K562 (cell line): ENCODE results near the gene CHI3L1. TPM values are rescaled to one million over a fixed set of nuclear protein-coding genes. Genes with fewer than 3 reads are reported as not detected.

ENCODE experiments used
- ZNF318 ChIP-seq, 2 experiments: fragments of 450-650 bp; IDR thresholded peaks; 2 replicates each; pipeline ENCODE4 v1.6.1; 2016; ENCODE audit warnings: mild to moderate bottlenecking in 2 of 2, borderline replicate concordance in 1 of 2, low read depth in 1 of 2, moderate library complexity in 1 of 2
- ZNF766 ChIP-seq: fragments of 200-800 bp; sonication (Bioruptor generic); conservative IDR thresholded peaks from 2 replicates; pipeline ENCODE4 v1.6.1; 2016; ENCODE audit warnings: missing genetic modification characterization, missing compliant biosample characterization
- polyA plus RNA-seq, 8 experiments: library from polyadenylated mRNA; depleted of rRNA in 4 of 8; stranded (reverse) in 5 of 8; unstranded in 3 of 8; fragments of >200 nt; fragmentation: Nextera tagmentation in 2 of 8; fragmentation: Illumina TruSeq in 1 of 8; extraction: Ambion mirVana in 2 of 8; extraction: Trizol in 1 of 8; gene quantifications; 2 replicates each; pipeline versions ENCODE4 v1.2.1 to v1.2.3, GENCODE V29; 2011 to 2014; ENCODE audit warnings: inconsistent platforms in 1 of 8, missing spikeins in 1 of 8
- total RNA-seq, 7 experiments: library from RNA; depleted of rRNA in 6 of 7; stranded (reverse); fragments of >200 nt in 6 of 7; fragmentation: Illumina TruSeq in 2 of 7; extraction: Trizol in 2 of 7; gene quantifications; 2 replicates each; pipeline versions ENCODE4 v1.2.1 to v1.2.3, GENCODE V29; 2011 to 2021; ENCODE audit warnings: low replicate concordance in 1 of 7
- TF ChIP-seq, protein P1 (sequence below), 2 experiments: IDR thresholded peaks; 2 replicates each; pipeline ENCODE4 v1.6.1; 2012; ENCODE audit warnings: improper control_type of control experiment in 2 of 2, low read depth in 2 of 2, low read length in 2 of 2, borderline replicate concordance in 1 of 2

CHI3L1 gene
- total and polyA plus RNA-seq, 9 of the 15 experiments (the other 6 are each of a cell fraction or from before 2014, with no cell fraction given): not detected

GRCh38 chr1:203213126-203213525 is 26.6 kb upstream of the CHI3L1 start (continued):
- TF ChIP-seq, protein P1, sequence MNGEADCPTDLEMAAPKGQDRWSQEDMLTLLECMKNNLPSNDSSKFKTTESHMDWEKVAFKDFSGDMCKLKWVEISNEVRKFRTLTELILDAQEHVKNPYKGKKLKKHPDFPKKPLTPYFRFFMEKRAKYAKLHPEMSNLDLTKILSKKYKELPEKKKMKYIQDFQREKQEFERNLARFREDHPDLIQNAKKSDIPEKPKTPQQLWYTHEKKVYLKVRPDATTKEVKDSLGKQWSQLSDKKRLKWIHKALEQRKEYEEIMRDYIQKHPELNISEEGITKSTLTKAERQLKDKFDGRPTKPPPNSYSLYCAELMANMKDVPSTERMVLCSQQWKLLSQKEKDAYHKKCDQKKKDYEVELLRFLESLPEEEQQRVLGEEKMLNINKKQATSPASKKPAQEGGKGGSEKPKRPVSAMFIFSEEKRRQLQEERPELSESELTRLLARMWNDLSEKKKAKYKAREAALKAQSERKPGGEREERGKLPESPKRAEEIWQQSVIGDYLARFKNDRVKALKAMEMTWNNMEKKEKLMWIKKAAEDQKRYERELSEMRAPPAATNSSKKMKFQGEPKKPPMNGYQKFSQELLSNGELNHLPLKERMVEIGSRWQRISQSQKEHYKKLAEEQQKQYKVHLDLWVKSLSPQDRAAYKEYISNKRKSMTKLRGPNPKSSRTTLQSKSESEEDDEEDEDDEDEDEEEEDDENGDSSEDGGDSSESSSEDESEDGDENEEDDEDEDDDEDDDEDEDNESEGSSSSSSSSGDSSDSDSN (IDR thresholded peaks at IDR 0.05; ENCODE audit: borderline replicate concordance in 1 of 2, low read depth in 2 of 2, low read length in 2 of 2): no peak
- TF ChIP-seq ZNF766 (CRISPR knock-in tag): no peak
- TF ChIP-seq ZNF318 (IDR thresholded peaks at IDR 0.05; ENCODE audit: borderline replicate concordance in 1 of 2, low read depth in 1 of 2): no peak
- TF ChIP-seq, all 486 proteins: peak for 0
